DOHH2 (cell line): ENCODE measurements around the gene TAF3.

Source experiments
- CTCF ChIP-seq: fragments of 200-600 bp; sonication (generic); IDR thresholded peaks from one replicate; pipeline ENCODE4 v1.5.1; 2014; ENCODE audit warnings: antibody characterized with exemption, mild to moderate bottlenecking, low read depth, low read length; ENCODE audit not compliant: poor library complexity, severe bottlenecking
- EZH2phosphoT487 ChIP-seq: fragments of 200-600 bp; sonication (generic); IDR thresholded peaks from 2 replicates; pipeline ENCODE4 v1.6.1; 2017; ENCODE audit warnings: borderline replicate concordance, mild to moderate bottlenecking, antibody characterized with exemption, low read length, moderate library complexity, mixed read lengths

GRCh38 chr10:7908541-7909210 is 90.4 kb downstream of the TAF3 start:
- no peak for TF ChIP-seq EZH2phosphoT487
- no peak for TF ChIP-seq CTCF
